Stomach (tissue), 4 donors: ENCODE data around the gene EIF3L.

Experiments
- CTCF ChIP-seq, 7 experiments: fragments of 450-650 bp in 4 of 7; fragments of 200-600 bp in 3 of 7; sonication (generic) in 3 of 7; IDR thresholded peaks; one replicate each; pipeline ENCODE4 v1.5.1; 2016 to 2019; ENCODE audit warnings: antibody characterized with exemption in 7 of 7, control low read depth in 2 of 7, mild to moderate bottlenecking in 1 of 7
- POLR2A ChIP-seq, 4 donors: fragments of 450-650 bp; IDR thresholded peaks; one replicate each; pipeline ENCODE4 v1.6.1; 2016; ENCODE audit warnings: antibody characterized with exemption in 4 of 4, control low read depth in 2 of 4, mild to moderate bottlenecking in 1 of 4, moderate library complexity in 1 of 4
- POLR2AphosphoS5 ChIP-seq, 3 donors: sonication (generic); formaldehyde crosslinking; IDR thresholded peaks; one replicate each; pipeline ENCODE4 v1.6.1; 2016; ENCODE audit warnings: antibody characterized with exemption in 3 of 3

GRCh38 chr22:37848587-37849088 is 581 bp upstream of the EIF3L start:
- TF ChIP-seq POLR2AphosphoS5 (IDR thresholded peaks at IDR 0.05) (no peak), CTCF (IDR thresholded peaks at IDR 0.05) (no peak), POLR2A (IDR thresholded peaks at IDR 0.05) (no peak)
